ENCODE measurements around the gene RAPGEF2. TPM values are rescaled to one million over a fixed set of nuclear protein-coding genes. Genes with fewer than 3 reads are reported as not detected.
"Not testable (repeated sequence)": the region's sequence is repeated elsewhere in the genome, so short reads cannot be mapped to it uniquely, and the experiment has no call there.

The RAPGEF2 gene
- total RNA-seq, 1 donor from 2014 or later, result 32.6 TPM

GRCh38 chr4:159077702-159078495 lies 25.0 kb upstream of the RAPGEF2 start:
- Histone ChIP-seq H3K36me3 (ENCODE audit: control insufficient read depth, insufficient read depth, low read length) (no peaks in the 10 kb centered on the region), H3K27me3 (ENCODE audit: control insufficient read depth, insufficient read depth, low read length) (no peaks in the 10 kb centered on the region), H3K4me3 (ENCODE audit: low read depth, low read length) (no peak overlapping the region)
- no peak for TF ChIP-seq CTCF (IDR thresholded peaks at IDR 0.05; ENCODE audit: insufficient read depth, low read length, poor library complexity, severe bottlenecking)
- DNase-seq (ENCODE audit: low read depth), result no peak

- Histone ChIP-seq H3K36me3 (ENCODE audit: control insufficient read depth, insufficient read depth, low read length) (no peaks in the 10 kb centered on the region), H3K4me3 (ENCODE audit: low read depth, low read length) (no peak overlapping the region), H3K27me3 (ENCODE audit: control insufficient read depth, insufficient read depth, low read length) (no peaks in the 10 kb centered on the region)
- DNase-seq (ENCODE audit: low read depth), result no peak
- TF ChIP-seq CTCF (IDR thresholded peaks at IDR 0.05; ENCODE audit: insufficient read depth, low read length, poor library complexity, severe bottlenecking), result no peak
Observed at GRCh38 chr4:159079074-159079473, 23.8 kb upstream of the RAPGEF2 start.

GRCh38 chr4:159086606-159087005 lies 16.3 kb upstream of the RAPGEF2 start:
- no peak for TF ChIP-seq CTCF (IDR thresholded peaks at IDR 0.05; ENCODE audit: insufficient read depth, low read length, poor library complexity, severe bottlenecking)
- Histone ChIP-seq H3K27me3 (ENCODE audit: control insufficient read depth, insufficient read depth, low read length) (no peaks in the 10 kb centered on the region), H3K4me3 (ENCODE audit: low read depth, low read length) (no peak overlapping the region), H3K36me3 (ENCODE audit: control insufficient read depth, insufficient read depth, low read length) (no peaks in the 10 kb centered on the region)
- DNase-seq (ENCODE audit: low read depth), result no peak

GRCh38 chr4:159090255-159090654 lies 12.6 kb upstream of the RAPGEF2 start:
- Histone ChIP-seq H3K4me3 (ENCODE audit: low read depth, low read length) (no peak overlapping the region), H3K36me3 (ENCODE audit: control insufficient read depth, insufficient read depth, low read length) (no peaks in the 10 kb centered on the region), H3K27me3 (ENCODE audit: control insufficient read depth, insufficient read depth, low read length) (no peaks in the 10 kb centered on the region)
- TF ChIP-seq CTCF (IDR thresholded peaks at IDR 0.05; ENCODE audit: insufficient read depth, low read length, poor library complexity, severe bottlenecking), result no peak
- DNase-seq (ENCODE audit: low read depth), result no peak

- not testable (repeated sequence) for H3K27me3 ChIP-seq (ENCODE audit: control insufficient read depth, insufficient read depth, low read length); H3K4me3 ChIP-seq (ENCODE audit: low read depth, low read length); H3K36me3 ChIP-seq (ENCODE audit: control insufficient read depth, insufficient read depth, low read length); DNase-seq (ENCODE audit: low read depth)
Observed at GRCh38 chr4:159094156-159094555, 8.7 kb upstream of the RAPGEF2 start.

- TF ChIP-seq CTCF (IDR thresholded peaks at IDR 0.05; ENCODE audit: insufficient read depth, low read length, poor library complexity, severe bottlenecking), result no peak
- Histone ChIP-seq H3K4me3 (ENCODE audit: low read depth, low read length) (no peak overlapping the region), H3K36me3 (ENCODE audit: control insufficient read depth, insufficient read depth, low read length) (no peaks in the 10 kb centered on the region), H3K27me3 (ENCODE audit: control insufficient read depth, insufficient read depth, low read length) (no peaks in the 10 kb centered on the region)
- DNase-seq (ENCODE audit: low read depth), result no peak
Observed at GRCh38 chr4:159096434-159096833, 6.4 kb upstream of the RAPGEF2 start.
